Stomach (tissue), 4 donors: ENCODE data around the gene EFHC2.

Source experiments
- CTCF ChIP-seq, 7 experiments: fragments of 450-650 bp in 4 of 7; fragments of 200-600 bp in 3 of 7; sonication (generic) in 3 of 7; IDR thresholded peaks; one replicate each; pipeline ENCODE4 v1.5.1; 2016 to 2019; ENCODE audit warnings: antibody characterized with exemption in 7 of 7, control low read depth in 2 of 7, mild to moderate bottlenecking in 1 of 7
- POLR2A ChIP-seq, 4 donors: fragments of 450-650 bp; IDR thresholded peaks; one replicate each; pipeline ENCODE4 v1.6.1; 2016; ENCODE audit warnings: antibody characterized with exemption in 4 of 4, control low read depth in 2 of 4, mild to moderate bottlenecking in 1 of 4, moderate library complexity in 1 of 4
- POLR2AphosphoS5 ChIP-seq, 3 donors: sonication (generic); formaldehyde crosslinking; IDR thresholded peaks; one replicate each; pipeline ENCODE4 v1.6.1; 2016; ENCODE audit warnings: antibody characterized with exemption in 3 of 3

GRCh38 chrX:44143061-44143602, 200.3 kb downstream of the EFHC2 start:
- TF ChIP-seq POLR2AphosphoS5 (IDR thresholded peaks at IDR 0.05) (no peak), CTCF (IDR thresholded peaks at IDR 0.05) (no peak), POLR2A (IDR thresholded peaks at IDR 0.05) (no peak)
